Lower leg skin (tissue), 3 donors: ENCODE data around the gene PRDM16.

ENCODE experiments used
- CTCF ChIP-seq, 3 donors: fragments of 450-650 bp; IDR thresholded peaks; one replicate each; pipeline ENCODE4 v1.5.1; 2016; ENCODE audit warnings: antibody characterized with exemption in 3 of 3, mild to moderate bottlenecking in 3 of 3, moderate library complexity in 2 of 3
- POLR2A ChIP-seq, 2 donors: fragments of 450-650 bp; IDR thresholded peaks; one replicate each; pipeline ENCODE4 v1.6.1; 2016 to 2017; ENCODE audit warnings: antibody characterized with exemption in 2 of 2, mild to moderate bottlenecking in 1 of 2, moderate library complexity in 1 of 2

GRCh38 chr1:3404801-3405200, 335.8 kb downstream of the PRDM16 start:
- TF ChIP-seq CTCF (IDR thresholded peaks at IDR 0.05) (no peak), POLR2A (IDR thresholded peaks at IDR 0.05) (no peak)
